GM18520 (cell line): ENCODE results near the gene KLHL6.
"Not testable (repeated sequence)": the region's sequence is repeated elsewhere in the genome, so short reads cannot be mapped to it uniquely, and the experiment has no call there.

Source experiments
- ATAC-seq: cut with Tn5 transposase; IDR thresholded peaks from one replicate; pipeline ENCODE4 v1.9.1; 2021; ENCODE audit not compliant: unreplicated experiment

Gene KLHL6

GRCh38 chr3:183488343-183488742 lies 67.2 kb downstream of the KLHL6 start:
- ATAC-seq = no peak

GRCh38 chr3:183487896-183488295 lies 67.6 kb downstream of the KLHL6 start:
- no peak for ATAC-seq

- ATAC-seq = no peak
Measured at GRCh38 chr3:183487016-183487415, 68.5 kb downstream of the KLHL6 start.

DNA sequence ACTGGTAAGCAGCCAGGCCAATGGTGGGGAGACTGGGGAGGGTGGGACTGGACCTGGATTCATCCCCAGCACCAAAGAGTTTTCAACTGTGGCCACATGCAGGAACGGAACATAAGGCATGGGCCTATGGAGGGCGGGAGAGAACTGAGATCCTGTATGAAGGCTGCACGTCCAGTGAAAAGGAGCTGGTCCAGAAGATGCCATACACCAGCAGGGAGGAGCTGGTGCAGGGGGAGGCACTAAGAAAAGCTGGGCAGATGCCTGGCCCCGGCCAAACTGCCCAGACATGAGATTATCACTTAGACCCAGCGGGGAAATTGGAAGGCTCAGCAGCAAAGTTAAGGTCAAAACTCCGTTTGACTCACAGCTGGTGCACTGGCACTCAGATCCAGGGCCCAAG lies 69.0 kb downstream of the KLHL6 start:
- no peak for ATAC-seq

GRCh38 chr3:183485585-183485984 lies 69.9 kb downstream of the KLHL6 start:
- ATAC-seq = no peak

DNA sequence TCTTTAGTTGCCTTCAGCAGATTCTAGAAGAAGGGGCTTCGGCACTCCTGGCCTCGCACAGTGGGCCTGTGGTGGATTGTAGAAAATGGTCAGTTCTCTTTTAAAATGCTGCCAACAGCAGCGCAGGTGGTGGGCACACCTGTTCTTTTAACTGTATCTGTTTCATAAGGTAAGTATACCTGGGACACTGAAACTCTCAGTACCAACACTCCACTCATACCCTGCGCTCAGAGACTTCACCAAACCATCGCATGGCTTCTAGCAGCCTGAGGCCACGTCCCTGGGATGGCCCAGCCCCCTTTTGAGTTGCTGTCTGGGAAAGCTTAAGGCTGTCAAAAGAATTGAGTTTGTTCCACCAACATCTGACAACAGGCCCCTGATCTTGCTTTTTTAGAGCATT lies 70.4 kb downstream of the KLHL6 start:
- no peak for ATAC-seq

GRCh38 chr3:183484431-183485075 lies 71.0 kb downstream of the KLHL6 start:
- no peak for ATAC-seq

DNA sequence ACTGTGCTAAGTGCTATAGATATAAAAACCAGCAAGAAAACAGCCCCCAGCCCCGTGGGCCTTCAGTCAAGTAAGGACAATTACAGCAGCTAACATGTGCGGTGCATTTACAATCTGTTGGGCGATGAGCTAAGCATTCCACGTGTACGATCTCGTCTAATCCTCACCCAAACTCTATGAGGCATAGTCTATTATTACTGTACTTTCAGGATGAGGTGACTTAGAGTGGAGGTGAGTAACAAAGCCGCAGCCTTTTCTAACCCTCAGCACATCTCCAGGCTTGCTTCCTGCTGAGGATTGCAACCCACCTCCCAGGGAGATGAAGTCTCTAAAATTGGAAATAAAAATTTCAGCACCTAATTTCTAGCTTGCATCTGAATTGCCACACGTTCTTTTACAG lies 73.9 kb downstream of the KLHL6 start:
- no peak for ATAC-seq

DNA sequence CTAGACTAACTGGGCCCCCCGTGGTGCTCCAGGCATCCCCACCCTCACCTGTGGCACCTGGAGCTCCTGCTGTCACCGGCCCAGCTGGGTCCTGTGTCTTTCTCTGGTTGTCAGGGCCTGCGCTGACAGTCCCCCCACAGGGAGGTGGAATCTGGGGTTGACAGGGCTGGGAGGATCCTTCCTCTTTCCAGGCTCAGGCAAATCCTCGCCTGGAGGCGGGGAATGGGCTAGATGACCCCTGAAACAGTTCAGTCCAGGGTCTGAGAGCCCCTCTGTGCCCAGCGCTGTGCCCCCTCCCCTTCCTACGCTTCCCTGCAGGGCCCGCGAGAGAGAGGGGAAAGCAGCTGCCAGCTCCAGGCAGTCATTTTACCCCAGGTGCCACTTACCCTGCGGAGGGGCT lies 77.0 kb downstream of the KLHL6 start:
- no peak for ATAC-seq

- ATAC-seq = no peak
Measured at GRCh38 chr3:183477801-183478456, 77.6 kb downstream of the KLHL6 start.

DNA sequence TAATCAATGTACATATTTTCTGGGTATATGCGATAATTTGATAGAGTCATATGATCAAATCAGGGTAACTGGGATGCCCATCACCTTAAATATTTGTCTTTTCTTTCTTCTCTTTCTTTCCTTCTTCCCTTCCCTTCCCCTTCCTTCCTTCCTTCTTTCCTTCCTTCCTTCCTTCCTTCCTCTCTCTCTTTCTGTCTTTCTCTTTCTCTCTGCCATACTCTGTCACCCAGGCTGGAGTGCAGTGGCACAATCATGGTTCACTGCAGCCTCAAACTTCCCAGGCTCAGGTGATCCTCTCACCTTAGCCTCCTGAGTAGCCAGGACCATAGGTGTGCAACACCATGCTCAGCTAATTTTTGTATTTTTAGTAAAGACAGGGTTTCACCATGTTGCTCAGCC lies 79.7 kb downstream of the KLHL6 start:
- ATAC-seq = not testable (repeated sequence)

DNA sequence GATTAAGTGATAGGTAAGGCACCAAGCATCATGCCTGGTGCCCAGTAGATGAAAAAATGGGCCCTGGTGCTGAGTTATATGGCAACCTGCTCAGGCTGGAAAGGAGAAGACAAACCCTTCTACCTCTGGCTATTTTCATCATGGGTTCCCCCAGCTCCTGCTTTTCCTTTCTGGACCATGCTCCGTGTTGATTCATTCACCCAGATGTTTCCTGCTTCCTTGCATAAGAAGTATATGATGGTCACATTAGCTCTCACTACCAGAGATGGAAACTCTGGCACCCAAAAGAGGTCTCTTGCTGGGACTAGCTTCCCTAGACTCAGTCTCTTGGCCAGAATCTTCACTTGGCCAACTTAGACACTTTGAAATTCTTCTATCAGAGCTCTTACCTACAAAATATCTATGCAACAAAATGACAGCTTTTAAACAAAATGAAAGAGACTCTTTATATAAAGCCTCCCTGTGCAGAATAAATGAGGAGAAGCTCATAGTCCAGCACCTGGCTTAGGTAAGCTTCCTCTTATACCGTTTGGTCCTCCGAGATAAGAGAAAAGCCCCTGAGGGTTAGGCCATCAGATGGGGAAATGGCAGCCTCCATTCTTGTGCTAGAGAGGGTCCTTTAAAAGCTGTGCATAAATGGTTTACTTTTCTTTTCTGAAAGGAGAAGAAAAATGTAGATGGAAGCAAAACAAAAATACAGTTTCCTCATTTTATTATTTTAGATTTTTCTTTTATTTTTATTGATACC lies 80.3 kb downstream of the KLHL6 start:
- ATAC-seq = no peak

DNA sequence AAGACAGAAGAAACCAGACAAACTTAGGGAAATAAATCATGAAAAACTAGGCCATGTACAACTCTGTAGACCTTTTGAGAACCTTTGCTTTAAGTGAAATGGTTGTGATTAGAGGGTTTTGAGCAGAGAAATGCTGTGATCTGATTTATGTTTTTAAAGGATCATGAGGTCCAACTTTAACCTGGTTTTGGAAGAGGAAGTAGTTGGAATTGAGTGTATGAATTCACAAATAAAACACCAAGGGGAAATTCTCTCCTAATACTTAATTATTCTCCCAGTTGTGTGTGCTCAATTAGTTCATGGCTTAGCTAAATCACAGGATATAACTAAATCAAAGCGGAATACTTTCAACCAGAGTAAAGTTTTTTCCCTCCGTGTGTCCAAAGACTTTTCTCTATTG lies 81.5 kb downstream of the KLHL6 start:
- ATAC-seq = no peak

- no peak for ATAC-seq
Measured at GRCh38 chr3:183472155-183472554, 83.4 kb downstream of the KLHL6 start.

DNA sequence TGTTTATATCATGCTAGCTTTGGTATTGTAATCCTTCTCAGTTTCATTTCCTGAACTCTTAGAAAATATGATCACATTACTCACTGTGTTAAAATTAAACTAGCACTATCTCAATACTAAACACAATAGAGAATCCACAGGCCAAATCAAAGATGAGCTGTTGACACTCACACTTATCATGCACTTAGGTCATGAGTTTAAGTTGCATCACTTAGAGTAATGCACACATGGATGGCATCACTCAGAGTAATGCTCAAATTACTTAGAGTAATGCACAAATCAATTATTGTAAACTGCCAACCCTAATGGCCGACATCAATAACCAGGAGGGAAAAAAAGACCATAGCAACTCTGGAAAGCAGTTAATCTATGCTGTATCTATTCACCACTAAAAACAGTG lies 87.1 kb downstream of the KLHL6 start:
- ATAC-seq = no peak

DNA sequence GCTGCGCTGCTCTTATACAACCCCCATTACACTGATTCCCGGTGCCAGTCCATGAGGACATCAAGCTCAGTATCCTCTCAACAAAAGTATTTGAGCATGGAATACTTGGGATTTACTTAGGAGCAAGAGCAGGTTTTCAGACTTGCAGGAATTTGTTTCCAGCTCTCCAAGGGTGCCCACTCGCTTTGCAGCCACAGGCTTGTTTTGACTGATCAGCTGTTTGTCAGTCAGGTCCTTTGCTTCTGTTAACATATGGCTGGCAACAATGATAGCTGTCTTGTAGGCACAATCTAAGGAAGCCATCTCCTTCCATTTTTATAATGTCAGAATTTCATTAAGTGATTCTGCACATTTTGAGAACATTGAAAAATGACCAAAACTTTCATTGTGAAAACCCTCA lies 88.9 kb downstream of the KLHL6 start:
- no peak for ATAC-seq

- not testable (repeated sequence) for ATAC-seq
Measured at GRCh38 chr3:183465710-183466109, 89.8 kb downstream of the KLHL6 start.

DNA sequence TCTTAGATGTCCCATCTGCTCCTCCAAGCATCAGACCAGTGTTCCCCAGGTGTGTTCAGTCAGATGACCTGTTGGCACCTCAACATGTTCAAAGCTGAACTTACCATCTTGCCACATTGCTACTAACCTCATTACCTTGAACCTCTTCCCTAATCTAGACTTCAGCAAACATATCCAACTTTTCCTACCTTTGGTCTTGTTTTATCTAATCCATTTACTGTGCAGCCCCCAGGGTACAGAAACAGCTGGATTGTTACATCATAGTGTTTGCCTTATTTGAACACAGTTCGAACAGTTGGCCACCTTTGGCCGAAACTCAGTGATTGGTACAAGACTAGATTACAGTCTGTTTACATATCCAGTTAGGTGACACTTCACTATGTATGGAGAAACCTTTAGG lies 91.0 kb downstream of the KLHL6 start:
- ATAC-seq = no peak

- no peak for ATAC-seq
Measured at GRCh38 chr3:183460081-183461055, 95.1 kb downstream of the KLHL6 start.

DNA sequence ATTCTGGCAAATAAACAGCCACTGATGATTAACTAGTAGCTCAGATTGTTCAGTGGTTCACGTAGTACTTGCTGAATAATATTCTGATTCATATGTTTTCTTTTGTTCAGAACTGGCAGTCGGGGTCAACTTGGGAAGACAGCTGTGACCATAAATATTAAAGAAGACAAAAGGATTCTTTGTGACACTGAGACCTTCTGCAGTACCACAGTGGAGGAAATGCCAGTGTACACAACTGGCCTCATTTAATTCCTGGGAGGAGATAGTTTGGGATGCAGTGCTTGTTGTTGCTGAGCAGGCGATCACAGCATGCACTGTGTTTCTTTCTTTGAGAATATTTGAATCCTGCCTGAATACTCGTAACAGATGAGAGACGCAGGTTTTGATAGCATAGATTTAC lies 100.4 kb downstream of the KLHL6 start:
- no peak for ATAC-seq

- ATAC-seq = no peak
Measured at GRCh38 chr3:183454064-183454463, 101.4 kb downstream of the KLHL6 start.
